ENCODE results near the gene TMEM63C.
A peak's percentile ranks its signal among the peaks of the same experiment; 100 is the strongest.

TMEM63C gene

GRCh38 chr14:77258566-77258965 is 77.0 kb downstream of the TMEM63C start:
- no peak for TF ChIP-seq CTCF (IDR thresholded peaks at IDR 0.05; ENCODE audit: low read depth, low read length)
- no peak for DNase-seq (ENCODE audit: low read depth in 2 of 2)
- no peak overlapping the region for H3K4me3 ChIP-seq (replicated peaks in 1 of 2; ENCODE audit: low read depth in 2 of 2, low read length in 2 of 2)

DNA sequence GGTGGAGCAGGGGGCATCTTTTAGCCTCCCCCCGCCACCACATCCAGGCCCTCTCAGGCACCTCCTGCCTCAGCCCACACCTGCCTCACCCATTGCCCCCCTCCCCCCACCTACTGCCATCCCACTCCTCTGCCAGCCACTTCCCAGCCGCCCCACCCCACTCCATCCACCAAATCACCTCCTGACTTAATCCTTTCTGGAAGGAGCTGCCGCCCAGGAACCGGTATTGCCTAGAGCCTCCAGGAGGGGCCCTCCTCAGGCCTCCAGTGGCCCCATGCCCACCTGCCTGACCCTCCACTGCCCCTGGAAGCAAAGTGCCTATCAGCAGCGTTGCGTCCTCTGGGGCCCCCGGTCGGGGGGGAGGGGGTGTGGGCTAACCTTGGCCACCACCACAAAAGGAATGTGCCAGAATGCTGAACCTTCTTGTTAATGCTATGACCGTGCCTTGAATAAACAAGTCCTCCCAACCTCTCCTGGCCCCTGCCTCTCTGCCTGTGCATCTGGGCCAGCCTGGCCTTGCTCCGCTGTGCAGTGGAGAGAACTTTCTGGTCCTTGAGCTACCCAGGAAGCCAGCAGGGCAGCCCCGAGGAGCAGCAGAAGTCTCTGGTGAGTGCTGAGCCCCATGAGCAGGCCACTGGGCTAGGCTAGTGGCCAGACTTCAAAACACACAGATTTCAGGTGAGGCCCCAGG is 77.6 kb downstream of the TMEM63C start:
- no peak for DNase-seq (ENCODE audit: low read depth in 2 of 2)
- TF ChIP-seq CTCF (IDR thresholded peaks at IDR 0.05; ENCODE audit: low read depth, low read length): no peak

GRCh38 chr14:77260199-77260598 is 78.6 kb downstream of the TMEM63C start:
- no peak overlapping the region for H3K4me3 ChIP-seq (replicated peaks in 1 of 2; ENCODE audit: low read depth in 2 of 2, low read length in 2 of 2)
- DNase-seq (ENCODE audit: low read depth in 2 of 2): no peak
- TF ChIP-seq CTCF (IDR thresholded peaks at IDR 0.05; ENCODE audit: low read depth, low read length): no peak

More for the DNA sequence above, 77.6 kb downstream of the TMEM63C start:
- no peak overlapping the region for H3K4me3 ChIP-seq (replicated peaks in 1 of 2; ENCODE audit: low read depth in 2 of 2, low read length in 2 of 2)

- DNase-seq (ENCODE audit: low read depth in 2 of 2): peak in 1 of 2 donors; percentile 9
- TF ChIP-seq CTCF (IDR thresholded peaks at IDR 0.05; ENCODE audit: low read depth, low read length): no peak
- no peak overlapping the region for H3K4me3 ChIP-seq (replicated peaks in 1 of 2; ENCODE audit: low read depth in 2 of 2, low read length in 2 of 2)
These were observed 79.0 kb downstream of the TMEM63C start for GRCh38 chr14:77260631-77261030.

DNA sequence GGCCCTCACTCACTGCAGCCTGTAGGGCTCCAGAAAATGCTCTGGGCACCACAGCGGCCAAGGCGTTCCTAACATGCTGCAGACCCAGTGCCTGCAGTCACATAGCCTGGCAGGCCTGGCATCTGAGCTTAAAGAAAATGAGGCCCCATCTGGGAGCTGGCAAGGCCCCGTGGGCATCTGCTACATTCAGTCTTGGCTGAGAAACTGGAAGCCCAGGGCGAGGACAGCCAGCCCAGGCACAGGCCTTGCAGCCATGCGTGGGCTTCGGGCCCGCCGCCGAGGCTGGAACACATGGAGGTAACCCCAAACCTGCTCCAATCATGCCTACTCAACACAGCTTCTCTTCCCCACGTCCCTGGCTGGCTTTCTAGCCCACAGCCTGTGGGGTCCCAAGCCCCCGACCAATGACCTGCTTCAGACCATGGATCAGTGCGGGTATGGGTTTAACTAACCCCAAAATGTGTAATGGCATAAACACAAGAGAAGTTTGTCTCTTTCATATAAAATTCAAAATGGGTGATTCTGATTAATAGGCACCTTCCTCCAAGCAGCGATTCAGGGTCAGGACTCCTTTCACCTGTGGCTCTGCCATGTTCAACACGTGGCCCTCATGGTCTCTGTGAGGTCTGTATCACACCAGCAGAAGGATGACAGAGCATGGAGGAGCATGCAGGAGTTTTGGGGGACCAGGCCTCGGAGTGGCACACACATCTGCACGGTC is 83.0 kb downstream of the TMEM63C start:
- no peak for DNase-seq (ENCODE audit: low read depth in 2 of 2)
- H3K4me3 ChIP-seq (replicated peaks in 1 of 2; ENCODE audit: low read depth in 2 of 2, low read length in 2 of 2): no peak overlapping the region
- no peak for TF ChIP-seq CTCF (IDR thresholded peaks at IDR 0.05; ENCODE audit: low read depth, low read length)

DNA sequence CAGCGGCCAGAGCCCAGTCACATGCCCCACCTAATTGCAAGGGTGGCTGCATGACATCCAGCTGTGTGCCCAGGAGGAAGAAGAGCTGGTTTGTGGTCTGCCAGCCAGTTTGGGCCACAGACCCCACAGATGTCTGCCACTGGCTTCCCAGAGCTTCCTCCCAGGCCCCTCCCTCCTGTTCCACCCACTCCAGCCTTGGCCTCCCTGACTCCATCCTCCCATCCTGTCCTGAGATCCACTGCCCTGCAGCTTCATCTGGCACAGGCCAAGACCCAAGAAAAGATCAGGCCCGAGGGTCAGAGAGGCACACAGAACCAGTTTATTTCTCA is 83.6 kb downstream of the TMEM63C start:
- TF ChIP-seq CTCF (IDR thresholded peaks at IDR 0.05; ENCODE audit: low read depth, low read length): no peak

More for the DNA sequence above, 83.6 kb downstream of the TMEM63C start:
- H3K4me3 ChIP-seq (replicated peaks in 1 of 2; ENCODE audit: low read depth in 2 of 2, low read length in 2 of 2): no peak overlapping the region
- no peak for DNase-seq (ENCODE audit: low read depth in 2 of 2)

Data from cardiac fibroblast (primary cell).